ENCODE data around the gene MAML3. TPM values are rescaled to one million over a fixed set of nuclear protein-coding genes. Genes with fewer than 3 reads are reported as not detected.

Gene MAML3
- total and polyA plus RNA-seq, 8 donors: 1.7 to 20.3 (median 8.4) TPM

DNA sequence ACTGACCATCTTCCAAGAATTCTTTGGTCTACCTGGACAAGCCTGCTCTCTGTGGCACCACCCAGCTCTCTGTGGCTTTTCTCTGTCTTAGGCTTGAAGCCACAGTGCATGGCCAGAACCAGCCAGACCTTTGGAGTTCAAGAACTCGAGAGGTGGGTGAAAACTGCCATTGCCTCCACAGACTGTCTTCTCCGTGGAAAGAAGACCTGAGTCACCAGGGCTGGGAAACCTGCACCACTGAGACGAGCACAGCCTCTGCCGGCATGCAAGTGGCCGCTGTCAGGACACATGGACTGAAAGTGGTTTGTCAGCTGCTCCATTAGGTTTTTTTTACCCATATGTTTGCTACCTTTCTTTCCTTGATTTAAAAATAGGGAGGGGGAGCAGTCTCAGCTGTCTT is 413.9 kb downstream of the MAML3 start:
- no peak for DNase-seq
- 50 to 64% (median 55%) methylated on average over 5 of the region's 5 CpGs for WGBS, 5 donors
- H3K27ac ChIP-seq: peak overlapping the region; percentile 32 to 84 (median 73)

DNA sequence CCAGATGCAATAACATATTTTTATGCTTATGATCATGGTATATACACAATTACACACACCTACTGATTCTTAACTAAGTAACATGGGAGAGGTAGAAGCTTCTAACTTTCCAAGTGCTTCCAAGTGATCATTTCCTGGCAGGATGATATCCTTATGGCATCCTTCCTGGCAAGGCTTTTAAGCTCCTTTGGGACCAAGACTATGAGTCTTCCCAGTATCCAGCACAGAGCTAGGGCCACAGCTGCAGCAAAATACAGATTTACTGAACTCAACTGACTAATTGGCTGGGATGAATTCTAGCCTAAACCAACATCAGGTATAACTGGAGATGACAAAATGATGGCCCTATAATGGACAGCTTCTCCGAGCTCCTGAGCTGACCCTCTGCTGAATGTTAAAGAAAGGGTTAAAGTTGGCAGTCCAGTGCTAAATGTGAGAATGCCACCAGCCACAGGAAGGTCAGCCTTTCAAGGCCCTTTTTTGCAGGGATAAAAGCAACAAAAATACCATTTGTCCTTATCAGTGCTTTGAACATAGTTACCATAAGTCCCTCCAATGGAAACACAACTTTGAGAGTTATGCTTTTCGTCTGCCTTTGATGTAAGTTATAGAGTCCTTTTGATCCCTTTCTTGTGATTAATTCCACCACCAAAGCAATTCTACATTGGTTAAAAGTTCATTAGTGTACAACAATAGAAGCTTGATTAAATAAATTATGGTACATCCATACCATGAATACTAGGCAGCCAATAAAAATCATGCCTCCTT is 415.0 kb downstream of the MAML3 start:
- Histone ChIP-seq H3K27ac (peak overlapping the region in 3 of 5 donors; percentile 10 to 84 (median 20)), H3K36me3 (no peaks in the 10 kb centered on the region), H3K4me3 (no peak overlapping the region), H3K9me3 (no peaks in the 10 kb centered on the region), H3K4me1 (peaks cover 30 to 41% (median 39%) of the 10 kb centered on the region in 4 donors), H3K27me3 (no peaks in the 10 kb centered on the region)
- no peak for DNase-seq
- no peak for TF ChIP-seq POLR2AphosphoS5 (IDR thresholded peaks at IDR 0.05)
- no peak for TF ChIP-seq EP300 (IDR thresholded peaks at IDR 0.05)
- TF ChIP-seq, protein P1, sequence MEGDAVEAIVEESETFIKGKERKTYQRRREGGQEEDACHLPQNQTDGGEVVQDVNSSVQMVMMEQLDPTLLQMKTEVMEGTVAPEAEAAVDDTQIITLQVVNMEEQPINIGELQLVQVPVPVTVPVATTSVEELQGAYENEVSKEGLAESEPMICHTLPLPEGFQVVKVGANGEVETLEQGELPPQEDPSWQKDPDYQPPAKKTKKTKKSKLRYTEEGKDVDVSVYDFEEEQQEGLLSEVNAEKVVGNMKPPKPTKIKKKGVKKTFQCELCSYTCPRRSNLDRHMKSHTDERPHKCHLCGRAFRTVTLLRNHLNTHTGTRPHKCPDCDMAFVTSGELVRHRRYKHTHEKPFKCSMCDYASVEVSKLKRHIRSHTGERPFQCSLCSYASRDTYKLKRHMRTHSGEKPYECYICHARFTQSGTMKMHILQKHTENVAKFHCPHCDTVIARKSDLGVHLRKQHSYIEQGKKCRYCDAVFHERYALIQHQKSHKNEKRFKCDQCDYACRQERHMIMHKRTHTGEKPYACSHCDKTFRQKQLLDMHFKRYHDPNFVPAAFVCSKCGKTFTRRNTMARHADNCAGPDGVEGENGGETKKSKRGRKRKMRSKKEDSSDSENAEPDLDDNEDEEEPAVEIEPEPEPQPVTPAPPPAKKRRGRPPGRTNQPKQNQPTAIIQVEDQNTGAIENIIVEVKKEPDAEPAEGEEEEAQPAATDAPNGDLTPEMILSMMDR (IDR thresholded peaks at IDR 0.05): no peak
- TF ChIP-seq POLR2A (IDR thresholded peaks at IDR 0.05): no peak
- intact Hi-C loops (cut with DNase I; ENCODE audit: low total_unique reads): loop anchor here (10.0 kb wide), 1 partner anchor 266 kb away; no protein-coding TSS in a partner anchor
- 81 to 89% (median 82%) methylated on average over 2 of the region's 2 CpGs for WGBS, 5 donors

More for the DNA sequence above, 413.9 kb downstream of the MAML3 start:
- H3K4me3 ChIP-seq: no peak overlapping the region
- H3K9me3 ChIP-seq: no peaks in the 10 kb centered on the region
- H3K27me3 ChIP-seq: no peaks in the 10 kb centered on the region
- no peaks in the 10 kb centered on the region for H3K36me3 ChIP-seq
- H3K4me1 ChIP-seq: peaks cover 23 to 33% (median 29%) of the 10 kb centered on the region in 4 donors
- TF ChIP-seq EP300 (IDR thresholded peaks at IDR 0.05): no peak
- TF ChIP-seq, protein P1 (IDR thresholded peaks at IDR 0.05): no peak
- no peak for TF ChIP-seq POLR2A (IDR thresholded peaks at IDR 0.05)
- no peak for TF ChIP-seq POLR2AphosphoS5 (IDR thresholded peaks at IDR 0.05)
- intact Hi-C loops (cut with DNase I; ENCODE audit: low total_unique reads): no loop called here

DNA sequence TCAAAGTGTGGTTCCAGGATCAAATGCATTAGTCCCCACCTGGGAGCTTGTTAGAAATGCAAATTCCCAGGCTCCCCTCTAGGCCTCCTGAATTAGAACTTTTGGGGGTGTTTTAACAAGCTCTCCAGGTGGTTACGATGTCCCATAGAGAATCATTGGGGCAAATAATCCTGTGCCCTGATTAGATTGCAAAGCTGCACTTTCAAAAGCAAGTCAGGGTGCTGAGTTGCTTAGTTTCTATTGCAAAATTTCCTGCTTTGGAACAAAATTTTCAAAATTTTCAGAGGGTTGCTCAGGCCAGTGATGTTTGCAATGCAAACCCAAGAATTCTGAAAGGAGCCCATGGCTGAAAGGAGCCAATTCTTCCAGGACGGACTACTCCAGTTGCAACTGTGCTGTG is 417.3 kb downstream of the MAML3 start:
- no peaks in the 10 kb centered on the region for H3K9me3 ChIP-seq
- peaks cover 30 to 56% (median 44%) of the 10 kb centered on the region in 4 donors for H3K4me1 ChIP-seq
- intact Hi-C loops (cut with DNase I; ENCODE audit: low total_unique reads): loop anchor here (10.0 kb wide), 1 partner anchor 268 kb away; no protein-coding TSS in a partner anchor
- TF ChIP-seq, protein P1 (IDR thresholded peaks at IDR 0.05): no peak
- TF ChIP-seq POLR2A (IDR thresholded peaks at IDR 0.05): no peak
- no peak for TF ChIP-seq EP300 (IDR thresholded peaks at IDR 0.05)
- TF ChIP-seq POLR2AphosphoS5 (IDR thresholded peaks at IDR 0.05): no peak
- H3K27me3 ChIP-seq: no peaks in the 10 kb centered on the region
- DNase-seq: no peak
- peak overlapping the region in 4 of 5 donors; percentile 66 to 93 (median 87) for H3K27ac ChIP-seq
- H3K36me3 ChIP-seq: no peaks in the 10 kb centered on the region
- 87 to 97% (median 93%) methylated on average over 2 of the region's 2 CpGs for WGBS, 5 donors
- no peak overlapping the region for H3K4me3 ChIP-seq

DNA sequence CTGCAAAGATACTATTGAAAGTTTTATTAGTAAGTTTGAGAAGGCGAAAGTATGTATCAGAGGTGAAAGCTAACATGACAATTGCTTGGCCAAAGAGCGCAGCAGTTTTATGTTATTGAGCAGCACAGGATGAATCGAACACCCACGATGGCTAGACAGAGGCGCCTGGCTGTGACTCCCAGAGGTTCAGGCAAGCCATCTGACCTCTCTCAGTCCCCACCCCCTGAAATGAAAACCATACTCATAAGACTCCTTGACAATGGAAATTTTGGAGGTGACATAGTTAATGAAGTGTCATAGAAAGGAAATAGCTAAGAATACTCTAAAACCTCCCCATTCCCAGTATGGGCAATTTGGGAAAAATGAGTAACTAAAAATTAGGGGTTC is 417.7 kb downstream of the MAML3 start:
- TF ChIP-seq POLR2A (IDR thresholded peaks at IDR 0.05) (no peak), POLR2AphosphoS5 (IDR thresholded peaks at IDR 0.05) (no peak), EP300 (IDR thresholded peaks at IDR 0.05) (no peak)
- TF ChIP-seq, protein P1 (IDR thresholded peaks at IDR 0.05): no peak
- Histone ChIP-seq H3K27me3 (no peaks in the 10 kb centered on the region), H3K4me1 (peaks cover 30 to 55% (median 42%) of the 10 kb centered on the region in 4 donors), H3K4me3 (no peak overlapping the region), H3K36me3 (no peaks in the 10 kb centered on the region), H3K27ac (peak overlapping the region in 4 of 5 donors; percentile 66 to 93 (median 87)), H3K9me3 (no peaks in the 10 kb centered on the region)
- 81 to 89% (median 88%) methylated on average over 5 of the region's 5 CpGs for WGBS, 5 donors
- intact Hi-C loops (cut with DNase I; ENCODE audit: low total_unique reads): loop anchor here (10.0 kb wide), 1 partner anchor 269 kb away; no protein-coding TSS in a partner anchor
- no peak for DNase-seq
